RWPE1 (cell line): ENCODE results near the gene RAD9A.

ENCODE experiments used
- CTCF ChIA-PET: fragments of 350-600 bp; sonication (Branson Sonifier 250); formaldehyde crosslinking; extraction: SDS; loops from one replicate; lab custom pipeline; 2021; lab: Yijun Ruan, JAX
- POLR2A ChIA-PET: fragments of 400-600 bp; formaldehyde crosslinking; extraction: SDS; loops from one replicate; lab custom pipeline; 2020; ENCODE audit warnings: antibody characterized with exemption; ENCODE audit not compliant: low non-redundant PET; lab: Yijun Ruan, JAX
- DNase-seq: peaks from one replicate; pipeline ENCODE4 v3.0.0; 2012; ENCODE audit warnings: low spot score
- H3K27ac ChIP-seq: fragments of 450-650 bp; 2 replicates; pipeline ENCODE4 v1.5.1; 2017
- TF ChIP-seq, protein P1 (sequence below): fragments of 450-650 bp; conservative IDR thresholded peaks from 2 replicates; pipeline ENCODE4 v1.5.1; 2017; ENCODE audit warnings: low read depth, mild to moderate bottlenecking

RAD9A gene

DNA sequence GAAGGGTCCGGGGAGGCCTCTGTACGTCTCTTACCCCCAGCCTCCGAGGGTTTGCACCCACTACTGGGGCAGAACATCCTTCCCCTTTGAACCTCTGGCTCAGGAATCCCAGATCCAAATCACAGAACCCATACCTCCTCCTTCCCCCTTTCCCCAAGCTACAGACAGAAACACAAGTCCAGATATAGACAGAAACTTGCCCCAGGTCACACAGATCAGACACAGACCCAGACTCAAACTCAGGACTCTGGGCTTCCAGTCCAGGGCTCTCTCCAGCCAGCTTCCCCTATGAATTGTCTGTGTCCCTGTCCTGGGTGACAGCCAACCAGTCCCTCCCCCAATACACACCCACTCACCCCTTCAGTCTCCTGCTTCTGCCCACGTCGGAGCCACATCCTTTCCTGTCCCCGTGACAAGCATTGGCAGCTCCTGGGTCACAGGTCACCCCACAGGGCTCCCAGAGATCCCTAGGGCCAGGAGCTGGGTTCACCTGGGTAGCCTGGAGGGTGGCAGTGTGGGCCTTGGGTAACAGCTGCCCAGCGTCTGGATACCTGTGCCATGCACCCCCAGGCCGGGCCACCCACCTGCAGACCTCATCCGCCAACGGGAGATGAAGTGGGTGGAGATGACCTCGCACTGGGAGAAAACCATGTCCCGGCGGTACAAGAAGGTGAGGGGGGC, 12.9 kb downstream of the RAD9A start:
- TF ChIP-seq, protein P1, sequence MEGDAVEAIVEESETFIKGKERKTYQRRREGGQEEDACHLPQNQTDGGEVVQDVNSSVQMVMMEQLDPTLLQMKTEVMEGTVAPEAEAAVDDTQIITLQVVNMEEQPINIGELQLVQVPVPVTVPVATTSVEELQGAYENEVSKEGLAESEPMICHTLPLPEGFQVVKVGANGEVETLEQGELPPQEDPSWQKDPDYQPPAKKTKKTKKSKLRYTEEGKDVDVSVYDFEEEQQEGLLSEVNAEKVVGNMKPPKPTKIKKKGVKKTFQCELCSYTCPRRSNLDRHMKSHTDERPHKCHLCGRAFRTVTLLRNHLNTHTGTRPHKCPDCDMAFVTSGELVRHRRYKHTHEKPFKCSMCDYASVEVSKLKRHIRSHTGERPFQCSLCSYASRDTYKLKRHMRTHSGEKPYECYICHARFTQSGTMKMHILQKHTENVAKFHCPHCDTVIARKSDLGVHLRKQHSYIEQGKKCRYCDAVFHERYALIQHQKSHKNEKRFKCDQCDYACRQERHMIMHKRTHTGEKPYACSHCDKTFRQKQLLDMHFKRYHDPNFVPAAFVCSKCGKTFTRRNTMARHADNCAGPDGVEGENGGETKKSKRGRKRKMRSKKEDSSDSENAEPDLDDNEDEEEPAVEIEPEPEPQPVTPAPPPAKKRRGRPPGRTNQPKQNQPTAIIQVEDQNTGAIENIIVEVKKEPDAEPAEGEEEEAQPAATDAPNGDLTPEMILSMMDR, result no peak
- POLR2A ChIA-PET, result interaction anchor here (0.7 kb wide), 1 partner anchor 50 kb away, joined by 3 read pairs; no protein-coding TSS in a partner anchor
- CTCF ChIA-PET, result interaction anchor here (0.5 to 0.7 kb wide), 2 partner anchors 8 to 76 kb away, joined by 3 read pairs; no protein-coding TSS in a partner anchor
- H3K27ac ChIP-seq, result peak overlapping the region; percentile 94
- no peak for DNase-seq

- DNase-seq, result no peak
- POLR2A ChIA-PET, result interaction anchor here (0.7 kb wide), 1 partner anchor 51 kb away, joined by 3 read pairs; no protein-coding TSS in a partner anchor
- TF ChIP-seq, protein P1, result no peak
- peak overlapping the region; percentile 94; the same call in 1 of the 2 replicates for H3K27ac ChIP-seq
- CTCF ChIA-PET, result interaction anchor here (0.5 kb wide), 1 partner anchor 76 kb away, joined by 3 read pairs; no protein-coding TSS in a partner anchor
Measured at GRCh38 chr11:67405196-67405567, 13.4 kb downstream of the RAD9A start.

DNA sequence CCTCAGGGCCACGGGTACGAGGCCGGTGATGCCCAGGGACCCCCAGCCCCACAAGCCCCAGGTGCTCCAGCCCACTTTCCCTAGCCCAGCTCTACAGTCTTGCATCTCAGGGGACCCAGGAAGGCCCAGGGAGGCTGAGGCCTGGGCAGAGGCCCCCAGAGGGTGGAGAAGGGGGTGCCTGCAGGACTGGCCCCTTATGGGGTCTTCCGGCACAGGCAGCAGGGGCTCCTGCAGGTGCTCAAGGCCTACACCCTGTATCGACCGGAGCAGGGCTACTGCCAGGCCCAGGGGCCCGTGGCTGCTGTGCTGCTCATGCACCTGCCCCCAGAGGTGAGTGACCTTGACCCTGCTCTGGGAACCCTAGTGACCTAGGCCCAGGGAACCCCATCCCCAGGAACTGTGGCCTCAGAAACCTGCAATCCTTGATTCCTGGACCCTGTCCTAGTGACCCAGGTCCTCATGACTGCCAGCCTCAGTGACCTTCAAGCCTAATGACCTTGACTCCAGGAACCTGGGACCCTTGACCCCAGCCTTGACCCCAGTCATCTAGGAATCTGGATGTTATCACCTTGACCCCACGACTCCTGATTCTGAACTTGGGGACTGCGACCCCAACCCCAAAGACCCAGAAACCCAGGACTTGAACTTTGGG, 14.0 kb downstream of the RAD9A start:
- ChIA-PET CTCF (no interaction called here), POLR2A (interaction anchor here (0.7 kb wide), 1 partner anchor 51 kb away, joined by 3 read pairs; no protein-coding TSS in a partner anchor)
- no peak for DNase-seq
- no peak overlapping the region for H3K27ac ChIP-seq
- TF ChIP-seq, protein P1, result no peak

GRCh38 chr11:67406420-67406968, 14.7 kb downstream of the RAD9A start:
- CTCF ChIA-PET, result interaction anchor here (0.7 kb wide), 1 partner anchor 45 kb away, joined by 3 read pairs; no protein-coding TSS in a partner anchor
- POLR2A ChIA-PET, result no interaction called here
- TF ChIP-seq, protein P1, result no peak
- no peak for DNase-seq
- H3K27ac ChIP-seq, result 0 out of 2 replicates have a peak overlapping the region, but pooled peaks have one; percentile 2

DNA sequence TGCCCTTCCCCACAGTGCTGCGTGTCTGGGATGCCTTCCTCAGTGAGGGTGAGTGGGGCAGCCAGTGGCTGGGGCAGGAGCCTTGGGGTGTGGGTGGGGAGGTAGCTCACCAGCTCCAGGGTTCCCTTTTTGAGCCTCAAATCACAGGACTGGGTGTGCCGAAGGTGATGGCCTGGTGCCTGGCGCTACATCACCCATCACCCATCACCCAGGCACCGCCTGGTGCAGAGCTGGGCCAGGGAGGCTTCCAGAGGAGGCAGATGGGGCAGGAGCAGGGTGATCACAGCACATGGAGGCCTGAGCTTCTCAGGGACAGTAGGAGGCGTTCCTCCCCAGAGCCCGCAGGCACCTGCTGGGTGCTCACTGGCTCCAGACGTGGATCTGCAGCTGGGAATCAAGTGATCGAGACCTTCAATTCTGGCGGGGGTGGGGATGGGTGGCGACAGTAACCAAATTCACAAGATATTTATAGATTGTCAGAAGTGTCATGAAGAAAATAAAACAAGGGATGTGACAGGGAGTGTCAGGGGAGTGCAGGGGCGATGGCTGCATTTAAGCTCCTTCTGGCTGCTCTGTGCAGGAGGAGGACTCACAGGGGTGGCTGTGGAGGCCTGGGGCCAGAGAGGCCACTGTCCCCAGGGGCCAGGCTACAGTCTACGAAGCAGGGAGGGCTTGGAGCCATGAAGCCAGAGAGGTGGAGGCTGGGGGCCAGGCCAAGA, 15.3 kb downstream of the RAD9A start:
- TF ChIP-seq, protein P1, result no peak
- CTCF ChIA-PET, result interaction anchor here (0.7 kb wide), 1 partner anchor 45 kb away, joined by 3 read pairs; no protein-coding TSS in a partner anchor
- DNase-seq, result no peak
- POLR2A ChIA-PET, result interaction anchor here (0.6 kb wide), 1 partner anchor 174 kb away, joined by 7 read pairs; no protein-coding TSS in a partner anchor
- 0 out of 2 replicates have a peak overlapping the region, but pooled peaks have one; percentile 2 for H3K27ac ChIP-seq
